Measurements from ENCODE around the gene NPPB. TPM values are rescaled to one million over a fixed set of nuclear protein-coding genes. Genes with fewer than 3 reads are reported as not detected.

NPPB gene
- polyA plus RNA-seq, 4 donors, result 0.39 to 145 (median 19.7) TPM; not detected in 1

GRCh38 chr1:11886986-11887665, 28.4 kb upstream of the NPPB start:
- no peak for DNase-seq
- no peaks in the 10 kb centered on the region for H3K27me3 ChIP-seq (ENCODE audit: control insufficient read depth in 3 of 3, insufficient read depth in 3 of 3, low read length in 3 of 3)
- H3K9me3 ChIP-seq (ENCODE audit: control insufficient read depth in 2 of 2, insufficient read depth in 1 of 2, low read depth in 1 of 2, low read length in 1 of 2), result no peaks in the 10 kb centered on the region
- 83 to 84% (median 83%) methylated on average over 19 of the region's 19 CpGs for WGBS, 3 donors
- no peaks in the 10 kb centered on the region for H3K36me3 ChIP-seq (ENCODE audit: control insufficient read depth in 3 of 3, insufficient read depth in 2 of 3, low read depth in 1 of 3, low read length in 3 of 3)
- H3K4me1 ChIP-seq (ENCODE audit: control insufficient read depth in 3 of 3, insufficient read depth in 2 of 3, low read depth in 1 of 3, low read length in 2 of 3), result peaks cover 0 to 10% (median 0%) of the 10 kb centered on the region in 3 donors
- FAIRE-seq, result no peak
- no peak overlapping the region for H3K4me3 ChIP-seq (ENCODE audit: low read depth in 1 of 3, low read length in 3 of 3)
- no peak overlapping the region for H3K27ac ChIP-seq (ENCODE audit: low read depth in 1 of 3, low read length in 2 of 3)

- WGBS, 3 donors, result 67 to 78% (median 71%) methylated on average over 6 of the region's 6 CpGs
- peaks cover 0 to 18% (median 0%) of the 10 kb centered on the region in 3 donors for H3K4me1 ChIP-seq (ENCODE audit: control insufficient read depth in 3 of 3, insufficient read depth in 2 of 3, low read depth in 1 of 3, low read length in 2 of 3)
- FAIRE-seq (no peak), DNase-seq (no peak)
- H3K9me3 ChIP-seq (ENCODE audit: control insufficient read depth in 2 of 2, insufficient read depth in 1 of 2, low read depth in 1 of 2, low read length in 1 of 2), result no peaks in the 10 kb centered on the region
- no peaks in the 10 kb centered on the region for H3K27me3 ChIP-seq (ENCODE audit: control insufficient read depth in 3 of 3, insufficient read depth in 3 of 3, low read length in 3 of 3)
- H3K36me3 ChIP-seq (ENCODE audit: control insufficient read depth in 3 of 3, insufficient read depth in 2 of 3, low read depth in 1 of 3, low read length in 3 of 3), result no peaks in the 10 kb centered on the region
- no peak overlapping the region for H3K4me3 ChIP-seq (ENCODE audit: low read depth in 1 of 3, low read length in 3 of 3)
- no peak overlapping the region for H3K27ac ChIP-seq (ENCODE audit: low read depth in 1 of 3, low read length in 2 of 3)
Observed at GRCh38 chr1:11885916-11886315, 27.2 kb upstream of the NPPB start.

- peaks cover 0 to 22% (median 0%) of the 10 kb centered on the region in 3 donors for H3K4me1 ChIP-seq (ENCODE audit: control insufficient read depth in 3 of 3, insufficient read depth in 2 of 3, low read depth in 1 of 3, low read length in 2 of 3)
- H3K27ac ChIP-seq (ENCODE audit: low read depth in 1 of 3, low read length in 2 of 3), result no peak overlapping the region
- DNase-seq (peak; percentile 87 to 90), FAIRE-seq (no peak)
- 41 to 45% (median 43%) methylated on average over 12 to 13 of the region's 13 CpGs for WGBS, 3 donors
- H3K27me3 ChIP-seq (ENCODE audit: control insufficient read depth in 3 of 3, insufficient read depth in 3 of 3, low read length in 3 of 3), result peaks cover 0 to 3% (median 0%) of the 10 kb centered on the region in 3 donors
- no peaks in the 10 kb centered on the region for H3K36me3 ChIP-seq (ENCODE audit: control insufficient read depth in 3 of 3, insufficient read depth in 2 of 3, low read depth in 1 of 3, low read length in 3 of 3)
- no peaks in the 10 kb centered on the region for H3K9me3 ChIP-seq (ENCODE audit: control insufficient read depth in 2 of 2, insufficient read depth in 1 of 2, low read depth in 1 of 2, low read length in 1 of 2)
- no peak overlapping the region for H3K4me3 ChIP-seq (ENCODE audit: low read depth in 1 of 3, low read length in 3 of 3)
Observed at GRCh38 chr1:11882814-11883538, 24.2 kb upstream of the NPPB start.

GRCh38 chr1:11881749-11882441, 23.1 kb upstream of the NPPB start:
- DNase-seq (no peak), FAIRE-seq (no peak)
- Histone ChIP-seq H3K36me3 (ENCODE audit: control insufficient read depth in 3 of 3, insufficient read depth in 2 of 3, low read depth in 1 of 3, low read length in 3 of 3) (no peaks in the 10 kb centered on the region), H3K9me3 (ENCODE audit: control insufficient read depth in 2 of 2, insufficient read depth in 1 of 2, low read depth in 1 of 2, low read length in 1 of 2) (no peaks in the 10 kb centered on the region), H3K4me1 (ENCODE audit: control insufficient read depth in 3 of 3, insufficient read depth in 2 of 3, low read depth in 1 of 3, low read length in 2 of 3) (peaks cover 0 to 22% (median 0%) of the 10 kb centered on the region in 3 donors), H3K27ac (ENCODE audit: low read depth in 1 of 3, low read length in 2 of 3) (peak overlapping the region in 1 of 3 donors; percentile 35), H3K4me3 (ENCODE audit: low read depth in 1 of 3, low read length in 3 of 3) (no peak overlapping the region), H3K27me3 (ENCODE audit: control insufficient read depth in 3 of 3, insufficient read depth in 3 of 3, low read length in 3 of 3) (peaks cover 0 to 6% (median 0%) of the 10 kb centered on the region in 3 donors)
- 77 to 81% (median 80%) methylated on average over 18 of the region's 18 CpGs for WGBS, 3 donors

GRCh38 chr1:11880911-11881748, 22.4 kb upstream of the NPPB start:
- WGBS, 3 donors, result 48 to 60% (median 51%) methylated on average over 10 of the region's 10 CpGs
- Histone ChIP-seq H3K9me3 (ENCODE audit: control insufficient read depth in 2 of 2, insufficient read depth in 1 of 2, low read depth in 1 of 2, low read length in 1 of 2) (no peaks in the 10 kb centered on the region), H3K4me1 (ENCODE audit: control insufficient read depth in 3 of 3, insufficient read depth in 2 of 3, low read depth in 1 of 3, low read length in 2 of 3) (peaks cover 0 to 22% (median 0%) of the 10 kb centered on the region in 3 donors), H3K36me3 (ENCODE audit: control insufficient read depth in 3 of 3, insufficient read depth in 2 of 3, low read depth in 1 of 3, low read length in 3 of 3) (no peaks in the 10 kb centered on the region), H3K27ac (ENCODE audit: low read depth in 1 of 3, low read length in 2 of 3) (peak overlapping the region in 1 of 3 donors; percentile 35), H3K4me3 (ENCODE audit: low read depth in 1 of 3, low read length in 3 of 3) (no peak overlapping the region), H3K27me3 (ENCODE audit: control insufficient read depth in 3 of 3, insufficient read depth in 3 of 3, low read length in 3 of 3) (peaks cover 0 to 9% (median 0%) of the 10 kb centered on the region in 3 donors)
- DNase-seq, result peak in 1 of 2 donors; percentile 15
- no peak for FAIRE-seq

GRCh38 chr1:11880181-11880575, 21.4 kb upstream of the NPPB start:
- Histone ChIP-seq H3K36me3 (ENCODE audit: control insufficient read depth in 3 of 3, insufficient read depth in 2 of 3, low read depth in 1 of 3, low read length in 3 of 3) (no peaks in the 10 kb centered on the region), H3K9me3 (ENCODE audit: control insufficient read depth in 2 of 2, insufficient read depth in 1 of 2, low read depth in 1 of 2, low read length in 1 of 2) (no peaks in the 10 kb centered on the region), H3K27me3 (ENCODE audit: control insufficient read depth in 3 of 3, insufficient read depth in 3 of 3, low read length in 3 of 3) (peaks cover 0 to 11% (median 0%) of the 10 kb centered on the region in 3 donors), H3K4me3 (ENCODE audit: low read depth in 1 of 3, low read length in 3 of 3) (no peak overlapping the region), H3K4me1 (ENCODE audit: control insufficient read depth in 3 of 3, insufficient read depth in 2 of 3, low read depth in 1 of 3, low read length in 2 of 3) (peaks cover 0 to 22% (median 0%) of the 10 kb centered on the region in 3 donors), H3K27ac (ENCODE audit: low read depth in 1 of 3, low read length in 2 of 3) (no peak overlapping the region)
- DNase-seq (no peak), FAIRE-seq (no peak)
- WGBS, 3 donors, result 59 to 67% (median 64%) methylated on average over 12 of the region's 12 CpGs

- FAIRE-seq (no peak), DNase-seq (no peak)
- Histone ChIP-seq H3K27me3 (ENCODE audit: control insufficient read depth in 3 of 3, insufficient read depth in 3 of 3, low read length in 3 of 3) (peaks cover 0 to 14% (median 0%) of the 10 kb centered on the region in 3 donors), H3K36me3 (ENCODE audit: control insufficient read depth in 3 of 3, insufficient read depth in 2 of 3, low read depth in 1 of 3, low read length in 3 of 3) (no peaks in the 10 kb centered on the region), H3K27ac (ENCODE audit: low read depth in 1 of 3, low read length in 2 of 3) (no peak overlapping the region), H3K9me3 (ENCODE audit: control insufficient read depth in 2 of 2, insufficient read depth in 1 of 2, low read depth in 1 of 2, low read length in 1 of 2) (no peaks in the 10 kb centered on the region), H3K4me3 (ENCODE audit: low read depth in 1 of 3, low read length in 3 of 3) (no peak overlapping the region), H3K4me1 (ENCODE audit: control insufficient read depth in 3 of 3, insufficient read depth in 2 of 3, low read depth in 1 of 3, low read length in 2 of 3) (peaks cover 0 to 22% (median 0%) of the 10 kb centered on the region in 3 donors)
- 73 to 82% (median 78%) methylated on average over 27 to 28 of the region's 28 CpGs for WGBS, 3 donors
Observed at GRCh38 chr1:11879311-11880180, 20.8 kb upstream of the NPPB start.
